Adrenal gland (tissue), 5 donors: ENCODE measurements around the gene LDB2.

Experiments used
- POLR2A ChIP-seq, 2 donors: fragments of 450-650 bp; IDR thresholded peaks; one replicate each; pipeline ENCODE4 v1.6.1; 2017; ENCODE audit warnings: antibody characterized with exemption in 2 of 2, mild to moderate bottlenecking in 2 of 2, moderate library complexity in 1 of 2
- TF ChIP-seq, protein P1 (sequence below), 6 experiments: fragments of 450-650 bp in 4 of 6; fragments of 200-600 bp in 2 of 6; sonication (generic) in 1 of 6; IDR thresholded peaks; 1 replicate in 5 of 6; 2 replicates in 1 of 6; pipeline versions ENCODE4 v1.5.1 to v1.8.0; 2016 to 2021; ENCODE audit warnings: antibody characterized with exemption in 6 of 6, mild to moderate bottlenecking in 2 of 6, moderate library complexity in 1 of 6
- donor health status: DM: no; HTN: no; CAD: no.

DNA sequence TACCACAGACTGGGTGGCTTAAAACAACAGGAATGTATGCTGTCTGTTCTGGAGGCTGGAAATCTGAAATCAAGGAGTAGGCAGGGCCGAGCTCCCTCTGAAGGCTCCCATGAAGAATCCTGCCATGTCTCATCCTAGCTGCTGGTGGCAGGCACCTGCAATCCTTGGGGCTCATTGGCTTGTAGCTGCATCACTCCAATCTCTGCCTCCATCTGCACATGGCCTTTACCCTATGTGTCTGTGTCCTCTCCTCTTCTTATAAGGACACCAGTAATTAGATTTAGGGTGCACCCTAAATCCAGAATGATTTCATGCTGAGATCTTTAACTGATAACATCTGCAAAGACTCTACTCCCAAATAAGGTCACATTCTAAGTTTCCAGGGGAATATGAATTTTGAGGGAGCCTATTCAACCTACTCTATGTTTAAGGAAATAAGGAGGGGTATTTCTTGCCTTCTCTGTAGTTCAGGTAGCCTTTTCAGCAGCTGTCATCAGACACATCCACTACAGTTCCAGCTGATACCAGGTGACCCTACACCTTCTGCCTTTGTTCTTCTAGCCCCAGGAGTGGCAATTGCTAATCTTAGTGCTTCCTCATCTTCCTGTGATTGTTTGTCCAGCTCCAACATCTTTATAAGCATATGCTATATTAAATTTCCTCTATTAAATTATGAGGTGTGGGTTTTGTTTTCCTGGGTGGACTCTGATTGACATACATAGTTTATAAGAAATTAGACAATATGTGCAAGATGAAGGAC lies 377.1 kb downstream of the LDB2 start:
- TF ChIP-seq, protein P1, sequence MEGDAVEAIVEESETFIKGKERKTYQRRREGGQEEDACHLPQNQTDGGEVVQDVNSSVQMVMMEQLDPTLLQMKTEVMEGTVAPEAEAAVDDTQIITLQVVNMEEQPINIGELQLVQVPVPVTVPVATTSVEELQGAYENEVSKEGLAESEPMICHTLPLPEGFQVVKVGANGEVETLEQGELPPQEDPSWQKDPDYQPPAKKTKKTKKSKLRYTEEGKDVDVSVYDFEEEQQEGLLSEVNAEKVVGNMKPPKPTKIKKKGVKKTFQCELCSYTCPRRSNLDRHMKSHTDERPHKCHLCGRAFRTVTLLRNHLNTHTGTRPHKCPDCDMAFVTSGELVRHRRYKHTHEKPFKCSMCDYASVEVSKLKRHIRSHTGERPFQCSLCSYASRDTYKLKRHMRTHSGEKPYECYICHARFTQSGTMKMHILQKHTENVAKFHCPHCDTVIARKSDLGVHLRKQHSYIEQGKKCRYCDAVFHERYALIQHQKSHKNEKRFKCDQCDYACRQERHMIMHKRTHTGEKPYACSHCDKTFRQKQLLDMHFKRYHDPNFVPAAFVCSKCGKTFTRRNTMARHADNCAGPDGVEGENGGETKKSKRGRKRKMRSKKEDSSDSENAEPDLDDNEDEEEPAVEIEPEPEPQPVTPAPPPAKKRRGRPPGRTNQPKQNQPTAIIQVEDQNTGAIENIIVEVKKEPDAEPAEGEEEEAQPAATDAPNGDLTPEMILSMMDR (IDR thresholded peaks at IDR 0.05), result no peak
- no peak for TF ChIP-seq POLR2A (IDR thresholded peaks at IDR 0.05)
